ENCODE measurements around the gene PLA2G4B.

DNA sequence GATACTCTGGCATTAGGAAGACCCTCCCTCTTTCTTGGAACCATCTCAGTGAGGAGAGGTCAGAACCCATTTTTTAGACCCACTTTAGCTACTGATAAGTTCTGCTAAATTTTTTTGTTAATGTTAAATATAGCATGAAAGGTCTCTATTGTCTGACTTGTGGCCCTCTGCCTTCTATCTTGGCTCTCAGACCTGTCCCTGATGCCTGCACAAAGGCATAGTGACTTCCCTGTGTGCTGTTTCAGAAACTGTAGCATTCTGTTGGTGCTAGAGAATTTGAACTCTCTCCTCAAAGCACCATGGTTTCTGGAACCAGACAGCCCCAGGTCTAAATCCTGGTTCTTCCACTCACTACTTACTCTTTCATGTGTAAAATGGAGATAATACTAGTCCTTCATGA lies 49.0 kb upstream of the PLA2G4B start:
- TF ChIP-seq CTCF (conservative IDR thresholded peaks at IDR 0.05; ENCODE audit: low read length) = no peak
- no peak for TF ChIP-seq EZH2phosphoT487 (IDR thresholded peaks at IDR 0.05; ENCODE audit: borderline replicate concordance)
